GM21825 (cell line): ENCODE data around the gene GLB1L3.
"Not testable (repeated sequence)": the region's sequence is repeated elsewhere in the genome, so short reads cannot be mapped to it uniquely, and the experiment has no call there.

Experiments used
- ATAC-seq: cut with Tn5 transposase; IDR thresholded peaks from one replicate; pipeline ENCODE4 v1.9.1; 2021; ENCODE audit warnings: mild to moderate bottlenecking, moderate library complexity; ENCODE audit not compliant: unreplicated experiment

GLB1L3 gene

GRCh38 chr11:134312807-134313206 lies 36.6 kb downstream of the GLB1L3 start:
- no peak for ATAC-seq

GRCh38 chr11:134313379-134313778 lies 37.2 kb downstream of the GLB1L3 start:
- no peak for ATAC-seq

- ATAC-seq, result no peak
These were observed 37.8 kb downstream of the GLB1L3 start for GRCh38 chr11:134313821-134314607.

GRCh38 chr11:134317103-134317502 lies 40.9 kb downstream of the GLB1L3 start:
- no peak for ATAC-seq

- ATAC-seq, result not testable (repeated sequence)
These were observed 45.2 kb downstream of the GLB1L3 start for GRCh38 chr11:134321373-134321772.

- no peak for ATAC-seq
These were observed 46.4 kb downstream of the GLB1L3 start for GRCh38 chr11:134322553-134322952.

- no peak for ATAC-seq
These were observed 52.3 kb downstream of the GLB1L3 start for GRCh38 chr11:134328433-134328832.

GRCh38 chr11:134330611-134331353 lies 54.6 kb downstream of the GLB1L3 start:
- no peak for ATAC-seq

- ATAC-seq, result peak; percentile 89
These were observed 55.4 kb downstream of the GLB1L3 start, which contains the start of gene GLB1L2 for GRCh38 chr11:134331354-134332188. Gene GLB1L2 (plus strand): TSS chr11:134331988. CDS start chr11:134332062, 74 bp downstream.

- ATAC-seq, result peak; percentile 11
These were observed 56.0 kb downstream of the GLB1L3 start for GRCh38 chr11:134332189-134332631.

GRCh38 chr11:134332782-134333181 lies 56.6 kb downstream of the GLB1L3 start:
- no peak for ATAC-seq

- no peak for ATAC-seq
These were observed 57.1 kb downstream of the GLB1L3 start for GRCh38 chr11:134333312-134333711.

GRCh38 chr11:134333946-134334345 lies 57.8 kb downstream of the GLB1L3 start:
- no peak for ATAC-seq

- no peak for ATAC-seq
These were observed 58.8 kb downstream of the GLB1L3 start for GRCh38 chr11:134334796-134335571.

GRCh38 chr11:134337051-134337450 lies 60.9 kb downstream of the GLB1L3 start:
- ATAC-seq, result no peak

- ATAC-seq, result no peak
These were observed 61.9 kb downstream of the GLB1L3 start for GRCh38 chr11:134338068-134338467.

- no peak for ATAC-seq
These were observed 62.5 kb downstream of the GLB1L3 start for GRCh38 chr11:134338654-134339053.

GRCh38 chr11:134339756-134340155 lies 63.6 kb downstream of the GLB1L3 start:
- ATAC-seq, result no peak

GRCh38 chr11:134340354-134340964 lies 64.3 kb downstream of the GLB1L3 start:
- ATAC-seq, result no peak
